Measurements from ENCODE around the gene PALLD.
"Not testable (repeated sequence)": the region's sequence is repeated elsewhere in the genome, so short reads cannot be mapped to it uniquely, and the experiment has no call there.

The PALLD gene

GRCh38 chr4:168803732-168804131 is 306.9 kb downstream of the PALLD start:
- no peak for DNase-seq
- H3K4me3 ChIP-seq (ENCODE audit: low read depth, low read length): no peak overlapping the region

GRCh38 chr4:168804146-168804545 is 307.3 kb downstream of the PALLD start:
- no peak for TF ChIP-seq CTCF (IDR thresholded peaks at IDR 0.05; ENCODE audit: low read depth, low read length)
- H3K4me1 ChIP-seq: no peaks in the 10 kb centered on the region
- no peaks in the 10 kb centered on the region for H3K27me3 ChIP-seq
- H3K36me3 ChIP-seq: no peaks in the 10 kb centered on the region
- no peaks in the 10 kb centered on the region for H3K9me3 ChIP-seq
- no peak overlapping the region for H3K4me3 ChIP-seq (ENCODE audit: low read depth, low read length)
- no peak for DNase-seq

More at GRCh38 chr4:168803732-168804131, 306.9 kb downstream of the PALLD start:
- TF ChIP-seq CTCF (IDR thresholded peaks at IDR 0.05; ENCODE audit: low read depth, low read length): no peak
- no peaks in the 10 kb centered on the region for H3K27me3 ChIP-seq
- H3K9me3 ChIP-seq: no peaks in the 10 kb centered on the region
- H3K36me3 ChIP-seq: no peaks in the 10 kb centered on the region
- no peaks in the 10 kb centered on the region for H3K4me1 ChIP-seq

- Histone ChIP-seq H3K9me3 (no peaks in the 10 kb centered on the region), H3K27me3 (no peaks in the 10 kb centered on the region), H3K36me3 (no peaks in the 10 kb centered on the region), H3K4me3 (ENCODE audit: low read depth, low read length) (no peak overlapping the region), H3K4me1 (no peaks in the 10 kb centered on the region)
- TF ChIP-seq CTCF (IDR thresholded peaks at IDR 0.05; ENCODE audit: low read depth, low read length): no peak
- DNase-seq: no peak
These were observed 308.5 kb downstream of the PALLD start for GRCh38 chr4:168805341-168805740.

- not testable (repeated sequence) for H3K9me3 ChIP-seq; H3K27me3 ChIP-seq; H3K4me1 ChIP-seq; H3K36me3 ChIP-seq; DNase-seq; H3K4me3 ChIP-seq (ENCODE audit: low read depth, low read length)
These were observed 309.4 kb downstream of the PALLD start for GRCh38 chr4:168806247-168806646.

GRCh38 chr4:168811207-168811606 is 314.4 kb downstream of the PALLD start:
- no peak for DNase-seq
- Histone ChIP-seq H3K9me3 (no peaks in the 10 kb centered on the region), H3K4me3 (ENCODE audit: low read depth, low read length) (no peak overlapping the region), H3K4me1 (peaks cover 11% of the 10 kb centered on the region; the same call in 1 of the 2 replicates), H3K27me3 (no peaks in the 10 kb centered on the region), H3K36me3 (no peaks in the 10 kb centered on the region)
- TF ChIP-seq CTCF (IDR thresholded peaks at IDR 0.05; ENCODE audit: low read depth, low read length): no peak

GRCh38 chr4:168811786-168812651 is 315.2 kb downstream of the PALLD start:
- H3K36me3 ChIP-seq: no peaks in the 10 kb centered on the region
- no peaks in the 10 kb centered on the region for H3K9me3 ChIP-seq
- H3K4me1 ChIP-seq: peaks cover 13% of the 10 kb centered on the region
- TF ChIP-seq CTCF (IDR thresholded peaks at IDR 0.05; ENCODE audit: low read depth, low read length): no peak
- no peaks in the 10 kb centered on the region for H3K27me3 ChIP-seq
- no peak overlapping the region for H3K4me3 ChIP-seq (ENCODE audit: low read depth, low read length)
- DNase-seq: no peak
